ENCODE measurements around the gene CSF3. TPM values are rescaled to one million over a fixed set of nuclear protein-coding genes. Genes with fewer than 3 reads are reported as not detected.

CSF3 gene
- total RNA-seq, 1 experiment from 2014 or later = not detected

DNA sequence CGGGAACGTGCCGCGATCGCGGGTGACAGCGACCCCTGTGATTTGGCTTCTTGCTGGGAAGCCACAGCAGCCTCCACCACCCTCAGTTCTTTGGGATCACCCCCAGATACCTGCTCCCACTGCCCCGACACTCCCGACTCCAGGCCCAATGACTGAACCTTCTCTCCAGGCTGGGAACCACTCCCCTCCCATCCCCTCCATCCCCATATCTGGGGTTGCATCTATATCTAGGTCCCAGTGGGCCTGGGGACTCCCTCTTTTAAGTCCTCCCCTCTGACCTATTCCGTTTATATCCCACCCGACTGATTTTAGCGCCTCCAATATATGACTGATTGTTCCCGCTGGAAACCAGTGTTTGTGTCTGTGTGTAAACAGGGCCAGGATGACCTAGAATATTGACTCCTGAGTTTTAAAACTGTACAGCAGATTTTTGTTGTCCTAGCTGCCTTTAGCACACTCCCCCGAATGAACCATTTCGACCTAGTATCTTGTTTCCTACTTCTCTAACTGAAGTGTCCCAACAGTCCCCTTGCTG, 34.0 kb upstream of the CSF3 start:
- H4K8ac ChIP-seq (replicated peaks; ENCODE audit: insufficient read length, low read depth, low read length) = no peak overlapping the region
- H2BK120ac ChIP-seq (ENCODE audit: low read depth, low read length, poor library complexity, severe bottlenecking) = no peak overlapping the region
- DNase-seq = no peak
- peak overlapping the region; percentile 88 for H3K14ac ChIP-seq (ENCODE audit: insufficient read depth, low read length)
- peaks cover 12% of the 10 kb centered on the region for H3K79me2 ChIP-seq (ENCODE audit: insufficient read depth, low read length)
- peaks cover 23 to 33% (median 30%) of the 10 kb centered on the region in 3 experiments; a peak in 6 of 7 replicates for H3K36me3 Mint-ChIP-seq (ENCODE audit: insufficient read depth in 1 of 3, low read depth in 3 of 3)
- no peak overlapping the region for H3K23ac ChIP-seq (ENCODE audit: insufficient read length, low read depth, low read length)
- H2BK20ac ChIP-seq (ENCODE audit: low read depth, low read length, poor library complexity, severe bottlenecking) = no peak overlapping the region
- peaks cover 8% of the 10 kb centered on the region; the same call in 1 of the 2 replicates for H3K4me1 ChIP-seq (ENCODE audit: insufficient read depth, low read length)
- no peak overlapping the region for H2BK5ac ChIP-seq (ENCODE audit: insufficient read length, low read length)
- no peaks in the 10 kb centered on the region for H3K9me3 Mint-ChIP-seq
- TF ChIP-seq, protein P1, sequence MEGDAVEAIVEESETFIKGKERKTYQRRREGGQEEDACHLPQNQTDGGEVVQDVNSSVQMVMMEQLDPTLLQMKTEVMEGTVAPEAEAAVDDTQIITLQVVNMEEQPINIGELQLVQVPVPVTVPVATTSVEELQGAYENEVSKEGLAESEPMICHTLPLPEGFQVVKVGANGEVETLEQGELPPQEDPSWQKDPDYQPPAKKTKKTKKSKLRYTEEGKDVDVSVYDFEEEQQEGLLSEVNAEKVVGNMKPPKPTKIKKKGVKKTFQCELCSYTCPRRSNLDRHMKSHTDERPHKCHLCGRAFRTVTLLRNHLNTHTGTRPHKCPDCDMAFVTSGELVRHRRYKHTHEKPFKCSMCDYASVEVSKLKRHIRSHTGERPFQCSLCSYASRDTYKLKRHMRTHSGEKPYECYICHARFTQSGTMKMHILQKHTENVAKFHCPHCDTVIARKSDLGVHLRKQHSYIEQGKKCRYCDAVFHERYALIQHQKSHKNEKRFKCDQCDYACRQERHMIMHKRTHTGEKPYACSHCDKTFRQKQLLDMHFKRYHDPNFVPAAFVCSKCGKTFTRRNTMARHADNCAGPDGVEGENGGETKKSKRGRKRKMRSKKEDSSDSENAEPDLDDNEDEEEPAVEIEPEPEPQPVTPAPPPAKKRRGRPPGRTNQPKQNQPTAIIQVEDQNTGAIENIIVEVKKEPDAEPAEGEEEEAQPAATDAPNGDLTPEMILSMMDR (conservative IDR thresholded peaks at IDR 0.05) = no peak
- H3K27me3 ChIP-seq (ENCODE audit: insufficient read depth, low read length) = no peaks in the 10 kb centered on the region
- no peak overlapping the region for H3K56ac ChIP-seq (ENCODE audit: insufficient read length, low read depth, low read length)
- no peaks in the 10 kb centered on the region for H3K9me3 ChIP-seq (ENCODE audit: control insufficient read depth, low read depth, low read length)
- no peak overlapping the region for H2AFZ ChIP-seq (ENCODE audit: low read length)
- peaks cover 23 to 25% of the 10 kb centered on the region in 2 experiments for H3K4me1 Mint-ChIP-seq
- H3K27ac Mint-ChIP-seq = peak overlapping the region; percentile 86 to 99 (median 96)
- peak overlapping the region; percentile 95 for H3K9ac ChIP-seq (ENCODE audit: extremely low read depth, insufficient read length, low read length)
- peak overlapping the region; percentile 53 for H3K18ac ChIP-seq (ENCODE audit: insufficient read length, low read depth, low read length)
- WGBS (ENCODE audit: extremely low coverage, insufficient read length, low lambda C conversion rate) = no CpG with 5 or more reads among the region's 15 CpGs
- 0 out of 2 replicates have a peak overlapping the region, but pooled peaks have one; percentile 17 for H3K4ac ChIP-seq (ENCODE audit: low read depth, low read length)
- H3K27ac ChIP-seq (ENCODE audit: insufficient read length, low read depth, low read length) = no peak overlapping the region
- H4K5ac ChIP-seq (ENCODE audit: insufficient read length, low read depth, low read length) = no peak overlapping the region
- H3K23me2 ChIP-seq (ENCODE audit: insufficient read length, low read depth, low read length, poor library complexity, severe bottlenecking) = peaks cover 12% of the 10 kb centered on the region
- H2AK5ac ChIP-seq (ENCODE audit: insufficient read length, low read length) = no peak overlapping the region
- H3K79me1 ChIP-seq (ENCODE audit: insufficient read depth, low read depth, low read length, poor library complexity, severe bottlenecking) = peaks cover 2% of the 10 kb centered on the region
- peak overlapping the region; percentile 78 for H3K4me2 ChIP-seq (ENCODE audit: insufficient read depth, insufficient read length, low read length)
- H3K4me3 Mint-ChIP-seq = peak overlapping the region; percentile 96 to 98
- H3T11ph ChIP-seq (ENCODE audit: low read length) = no peak overlapping the region
- no peaks in the 10 kb centered on the region for H4K20me1 ChIP-seq (ENCODE audit: control insufficient read depth, insufficient read depth, insufficient read length)
- peaks cover 2% of the 10 kb centered on the region; the same call in 1 of the 2 replicates for H3K27me3 Mint-ChIP-seq (ENCODE audit: low read depth)
- peak overlapping the region; percentile 16; the same call in 1 of the 2 replicates for H2BK15ac ChIP-seq (ENCODE audit: low read depth, low read length)
- H4K91ac ChIP-seq (ENCODE audit: insufficient read length, low read depth, low read length) = no peak overlapping the region
- no peak overlapping the region for H2BK12ac ChIP-seq (ENCODE audit: insufficient read length, low read depth, low read length)

Data from H9 (cell line).